IMR-90 (cell line): ENCODE measurements around the gene SEL1L3.

ENCODE experiments used
- POLR2A ChIP-seq: IDR thresholded peaks from 2 replicates; pipeline ENCODE4 v1.6.1; 2012; ENCODE audit warnings: mild to moderate bottlenecking, low read depth, low read length
- TF ChIP-seq, protein P1 (sequence below): conservative IDR thresholded peaks from 2 replicates; pipeline ENCODE4 v1.5.1; 2012; ENCODE audit warnings: mild to moderate bottlenecking, low read depth, low read length, improper control_type of control experiment

DNA sequence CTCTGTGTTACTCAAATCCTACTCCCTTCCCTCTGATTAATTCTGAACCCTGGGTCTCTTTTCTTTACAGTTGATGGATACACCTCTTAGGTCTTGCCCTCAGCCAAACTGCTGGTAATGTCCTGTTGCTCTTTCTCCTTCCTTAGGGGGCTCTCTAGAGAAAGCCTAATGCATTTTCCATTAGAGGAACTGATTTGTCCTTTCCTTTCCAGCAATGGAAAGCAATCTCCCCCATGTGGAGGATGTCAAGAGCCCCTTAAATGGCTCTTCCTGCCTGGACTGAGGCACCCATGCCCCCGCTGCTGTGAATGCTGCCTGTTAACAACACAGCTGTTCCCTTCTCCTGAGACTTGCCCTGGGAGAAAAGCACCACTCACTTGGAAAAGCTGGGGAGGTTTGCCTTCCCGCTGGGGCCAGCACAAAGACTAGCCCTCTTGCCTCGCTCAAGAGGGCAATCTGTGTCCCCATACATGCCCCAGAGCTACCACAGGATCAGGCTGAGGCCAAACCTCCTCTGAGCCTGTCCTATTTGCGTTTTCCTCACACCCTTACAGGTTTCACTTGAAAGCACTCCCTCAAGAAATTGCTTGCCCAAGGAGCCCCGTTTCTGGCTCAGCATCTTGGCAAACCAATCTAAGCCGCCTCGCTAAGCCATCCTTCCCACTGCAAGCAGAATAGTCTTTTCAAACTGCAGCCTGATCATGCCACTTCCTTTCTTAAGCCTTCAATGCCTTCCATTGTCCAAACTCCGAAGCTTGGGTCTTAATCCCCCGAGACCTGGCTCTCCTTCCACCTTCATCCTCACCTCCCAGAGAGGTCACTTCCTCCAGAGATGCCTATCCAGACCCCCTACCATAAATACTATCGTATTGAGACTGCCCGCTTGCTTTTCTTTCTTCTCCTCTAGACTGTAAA, 28.0 kb upstream of the SEL1L3 start:
- no peak for TF ChIP-seq POLR2A
- TF ChIP-seq, protein P1, sequence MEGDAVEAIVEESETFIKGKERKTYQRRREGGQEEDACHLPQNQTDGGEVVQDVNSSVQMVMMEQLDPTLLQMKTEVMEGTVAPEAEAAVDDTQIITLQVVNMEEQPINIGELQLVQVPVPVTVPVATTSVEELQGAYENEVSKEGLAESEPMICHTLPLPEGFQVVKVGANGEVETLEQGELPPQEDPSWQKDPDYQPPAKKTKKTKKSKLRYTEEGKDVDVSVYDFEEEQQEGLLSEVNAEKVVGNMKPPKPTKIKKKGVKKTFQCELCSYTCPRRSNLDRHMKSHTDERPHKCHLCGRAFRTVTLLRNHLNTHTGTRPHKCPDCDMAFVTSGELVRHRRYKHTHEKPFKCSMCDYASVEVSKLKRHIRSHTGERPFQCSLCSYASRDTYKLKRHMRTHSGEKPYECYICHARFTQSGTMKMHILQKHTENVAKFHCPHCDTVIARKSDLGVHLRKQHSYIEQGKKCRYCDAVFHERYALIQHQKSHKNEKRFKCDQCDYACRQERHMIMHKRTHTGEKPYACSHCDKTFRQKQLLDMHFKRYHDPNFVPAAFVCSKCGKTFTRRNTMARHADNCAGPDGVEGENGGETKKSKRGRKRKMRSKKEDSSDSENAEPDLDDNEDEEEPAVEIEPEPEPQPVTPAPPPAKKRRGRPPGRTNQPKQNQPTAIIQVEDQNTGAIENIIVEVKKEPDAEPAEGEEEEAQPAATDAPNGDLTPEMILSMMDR = no peak
